NCI-H1417 treated with DMSO at 0.1 percent for 48 hours (cell line): ENCODE results near the gene DNAJB8.

Experiments used
- DNase-seq: peaks from one replicate; lab custom pipeline; 2025; lab: John Stamatoyannopoulos, UW

Gene DNAJB8

GRCh38 chr3:128466840-128467541 lies at the start of gene DNAJB8:
Gene DNAJB8 (minus strand): TSS chr3:128466890. CDS start chr3:128463245, 3,645 bp downstream.
- no peak for DNase-seq

GRCh38 chr3:128515967-128516366 lies 49.3 kb upstream of the DNAJB8 start:
- DNase-seq: no peak

- no peak for DNase-seq
Measured at GRCh38 chr3:128508852-128509251, 42.2 kb upstream of the DNAJB8 start.

GRCh38 chr3:128506754-128507153 lies 40.1 kb upstream of the DNAJB8 start:
- no peak for DNase-seq

- no peak for DNase-seq
Measured at GRCh38 chr3:128505771-128506170, 39.1 kb upstream of the DNAJB8 start.

GRCh38 chr3:128504963-128505730 lies 38.5 kb upstream of the DNAJB8 start:
- DNase-seq: no peak

- no peak for DNase-seq
Measured at GRCh38 chr3:128504533-128504915, 37.8 kb upstream of the DNAJB8 start.

- DNase-seq: no peak
Measured at GRCh38 chr3:128503751-128504532, 37.3 kb upstream of the DNAJB8 start.

- no peak for DNase-seq
Measured at GRCh38 chr3:128503164-128503651, 36.5 kb upstream of the DNAJB8 start.

- DNase-seq: no peak
Measured at GRCh38 chr3:128502712-128503111, 36.0 kb upstream of the DNAJB8 start.

GRCh38 chr3:128501431-128501830 lies 34.7 kb upstream of the DNAJB8 start:
- DNase-seq: no peak

GRCh38 chr3:128500556-128500955 lies 33.9 kb upstream of the DNAJB8 start:
- DNase-seq: no peak

GRCh38 chr3:128499724-128500275 lies 33.1 kb upstream of the DNAJB8 start:
- no peak for DNase-seq

GRCh38 chr3:128498901-128499530 lies 32.3 kb upstream of the DNAJB8 start:
- DNase-seq: peak; percentile 49

GRCh38 chr3:128498127-128498626 lies 31.5 kb upstream of the DNAJB8 start:
- no peak for DNase-seq

- peak; percentile 78 for DNase-seq
Measured at GRCh38 chr3:128497305-128498126, 30.8 kb upstream of the DNAJB8 start.

- no peak for DNase-seq
Measured at GRCh38 chr3:128496602-128497304, 30.1 kb upstream of the DNAJB8 start.

- no peak for DNase-seq
Measured at GRCh38 chr3:128496019-128496601, 29.4 kb upstream of the DNAJB8 start.

- no peak for DNase-seq
Measured at GRCh38 chr3:128495435-128495970, 28.8 kb upstream of the DNAJB8 start.

- DNase-seq: no peak
Measured at GRCh38 chr3:128494367-128494650, 27.6 kb upstream of the DNAJB8 start.
